ENCODE measurements around the gene RAB26.
"Not testable (repeated sequence)": the region's sequence is repeated elsewhere in the genome, so short reads cannot be mapped to it uniquely, and the experiment has no call there.

RAB26 gene

GRCh38 chr16:2111412-2112335, 36.8 kb upstream of the RAB26 start:
- H3K27ac Mint-ChIP-seq; H3K4me3 Mint-ChIP-seq; H3K9me3 Mint-ChIP-seq; H3K4me1 Mint-ChIP-seq (ENCODE audit: low read depth); H3K27me3 Mint-ChIP-seq; intact Hi-C loops (cut with micrococcal nuclease): not testable (repeated sequence)
- peaks cover 98% of the 10 kb centered on the region for H3K36me3 Mint-ChIP-seq (ENCODE audit: low read depth)

GRCh38 chr16:2112539-2113106, 35.8 kb upstream of the RAB26 start:
- intact Hi-C loops (cut with micrococcal nuclease): not testable (repeated sequence)

GRCh38 chr16:2114225-2114624, 34.2 kb upstream of the RAB26 start:
- intact Hi-C loops (cut with micrococcal nuclease); H3K27ac Mint-ChIP-seq; H3K9me3 Mint-ChIP-seq; H3K4me3 Mint-ChIP-seq; H3K27me3 Mint-ChIP-seq; H3K4me1 Mint-ChIP-seq (ENCODE audit: low read depth): not testable (repeated sequence)
- peaks cover 79% of the 10 kb centered on the region for H3K36me3 Mint-ChIP-seq (ENCODE audit: low read depth)

More at GRCh38 chr16:2112539-2113106, 35.8 kb upstream of the RAB26 start:
- not testable (repeated sequence) for H3K27me3 Mint-ChIP-seq; H3K4me3 Mint-ChIP-seq; H3K4me1 Mint-ChIP-seq (ENCODE audit: low read depth); H3K9me3 Mint-ChIP-seq; H3K27ac Mint-ChIP-seq
- H3K36me3 Mint-ChIP-seq (ENCODE audit: low read depth): peaks cover 95% of the 10 kb centered on the region

- H3K36me3 Mint-ChIP-seq (ENCODE audit: low read depth): peaks cover 71% of the 10 kb centered on the region
- H3K9me3 Mint-ChIP-seq; H3K27ac Mint-ChIP-seq; intact Hi-C loops (cut with micrococcal nuclease); H3K27me3 Mint-ChIP-seq; H3K4me3 Mint-ChIP-seq; H3K4me1 Mint-ChIP-seq (ENCODE audit: low read depth): not testable (repeated sequence)
These were observed 33.4 kb upstream of the RAB26 start for GRCh38 chr16:2114885-2115590.

- intact Hi-C loops (cut with micrococcal nuclease): no loop called here
- no peak overlapping the region for H3K27ac Mint-ChIP-seq
- no peak overlapping the region for H3K4me3 Mint-ChIP-seq
- peaks cover 65% of the 10 kb centered on the region for H3K36me3 Mint-ChIP-seq (ENCODE audit: low read depth)
- no peaks in the 10 kb centered on the region for H3K27me3 Mint-ChIP-seq
- H3K4me1 Mint-ChIP-seq (ENCODE audit: low read depth): no peaks in the 10 kb centered on the region
- H3K9me3 Mint-ChIP-seq: no peaks in the 10 kb centered on the region
These were observed 32.8 kb upstream of the RAB26 start for GRCh38 chr16:2115591-2115973.

GRCh38 chr16:2116428-2116827, 32.0 kb upstream of the RAB26 start:
- H3K9me3 Mint-ChIP-seq; H3K4me1 Mint-ChIP-seq (ENCODE audit: low read depth); H3K4me3 Mint-ChIP-seq; H3K27me3 Mint-ChIP-seq; H3K27ac Mint-ChIP-seq; intact Hi-C loops (cut with micrococcal nuclease): not testable (repeated sequence)
- H3K36me3 Mint-ChIP-seq (ENCODE audit: low read depth): peaks cover 57% of the 10 kb centered on the region

GRCh38 chr16:2117341-2117740, 31.1 kb upstream of the RAB26 start:
- H3K36me3 Mint-ChIP-seq (ENCODE audit: low read depth): peaks cover 48% of the 10 kb centered on the region
- H3K4me1 Mint-ChIP-seq (ENCODE audit: low read depth); H3K9me3 Mint-ChIP-seq; H3K27me3 Mint-ChIP-seq; H3K4me3 Mint-ChIP-seq; H3K27ac Mint-ChIP-seq; intact Hi-C loops (cut with micrococcal nuclease): not testable (repeated sequence)

GRCh38 chr16:2117960-2118722, 30.3 kb upstream of the RAB26 start:
- H3K27ac Mint-ChIP-seq; H3K4me3 Mint-ChIP-seq; H3K27me3 Mint-ChIP-seq; H3K9me3 Mint-ChIP-seq; H3K4me1 Mint-ChIP-seq (ENCODE audit: low read depth); intact Hi-C loops (cut with micrococcal nuclease): not testable (repeated sequence)
- peaks cover 40% of the 10 kb centered on the region for H3K36me3 Mint-ChIP-seq (ENCODE audit: low read depth)

GRCh38 chr16:2121325-2121724, 27.1 kb upstream of the RAB26 start:
- H3K27ac Mint-ChIP-seq; intact Hi-C loops (cut with micrococcal nuclease); H3K36me3 Mint-ChIP-seq (ENCODE audit: low read depth); H3K9me3 Mint-ChIP-seq; H3K4me3 Mint-ChIP-seq: not testable (repeated sequence)
- Mint-ChIP-seq H3K27me3 (peaks cover 18% of the 10 kb centered on the region), H3K4me1 (ENCODE audit: low read depth) (peaks cover 27% of the 10 kb centered on the region)

- Mint-ChIP-seq H3K36me3 (ENCODE audit: low read depth) (peaks cover 6% of the 10 kb centered on the region), H3K27me3 (peaks cover 19% of the 10 kb centered on the region), H3K27ac (no peak overlapping the region), H3K9me3 (no peaks in the 10 kb centered on the region), H3K4me3 (no peak overlapping the region), H3K4me1 (ENCODE audit: low read depth) (peaks cover 32% of the 10 kb centered on the region)
- intact Hi-C loops (cut with micrococcal nuclease): no loop called here
These were observed 26.6 kb upstream of the RAB26 start for GRCh38 chr16:2121853-2122252.

GRCh38 chr16:2122429-2122828, 26.0 kb upstream of the RAB26 start:
- no peak overlapping the region for H3K4me3 Mint-ChIP-seq
- peaks cover 38% of the 10 kb centered on the region for H3K4me1 Mint-ChIP-seq (ENCODE audit: low read depth)
- no peaks in the 10 kb centered on the region for H3K9me3 Mint-ChIP-seq
- intact Hi-C loops (cut with micrococcal nuclease): no loop called here
- H3K36me3 Mint-ChIP-seq (ENCODE audit: low read depth): peaks cover under 1% of the 10 kb centered on the region
- no peak overlapping the region for H3K27ac Mint-ChIP-seq
- H3K27me3 Mint-ChIP-seq: peaks cover 19% of the 10 kb centered on the region

- H3K9me3 Mint-ChIP-seq; H3K36me3 Mint-ChIP-seq (ENCODE audit: low read depth); intact Hi-C loops (cut with micrococcal nuclease); H3K4me3 Mint-ChIP-seq; H3K27ac Mint-ChIP-seq: not testable (repeated sequence)
- Mint-ChIP-seq H3K4me1 (ENCODE audit: low read depth) (peaks cover 40% of the 10 kb centered on the region), H3K27me3 (peaks cover 19% of the 10 kb centered on the region)
These were observed 25.3 kb upstream of the RAB26 start for GRCh38 chr16:2122934-2123683.

- H3K9me3 Mint-ChIP-seq; H3K27ac Mint-ChIP-seq; H3K36me3 Mint-ChIP-seq (ENCODE audit: low read depth); H3K4me3 Mint-ChIP-seq; intact Hi-C loops (cut with micrococcal nuclease): not testable (repeated sequence)
- Mint-ChIP-seq H3K4me1 (ENCODE audit: low read depth) (peaks cover 47% of the 10 kb centered on the region), H3K27me3 (peaks cover 19% of the 10 kb centered on the region)
These were observed 24.6 kb upstream of the RAB26 start for GRCh38 chr16:2123706-2124376.

Measured in dendritic cell treated with granulocyte-macrophage colony-stimulating factor and Interleukin-4, amounts not matched to agents 40 ng/mL and 50 ng/mL, for 4 days (primary cell).